Epidermal melanocyte (primary cell): ENCODE data around the gene SMG6.

Experiments
- DNase-seq: peaks from one replicate; pipeline ENCODE4 v3.0.0; 2011; ENCODE audit warnings: low spot score; ENCODE audit not compliant: insufficient read length

SMG6 gene

DNA sequence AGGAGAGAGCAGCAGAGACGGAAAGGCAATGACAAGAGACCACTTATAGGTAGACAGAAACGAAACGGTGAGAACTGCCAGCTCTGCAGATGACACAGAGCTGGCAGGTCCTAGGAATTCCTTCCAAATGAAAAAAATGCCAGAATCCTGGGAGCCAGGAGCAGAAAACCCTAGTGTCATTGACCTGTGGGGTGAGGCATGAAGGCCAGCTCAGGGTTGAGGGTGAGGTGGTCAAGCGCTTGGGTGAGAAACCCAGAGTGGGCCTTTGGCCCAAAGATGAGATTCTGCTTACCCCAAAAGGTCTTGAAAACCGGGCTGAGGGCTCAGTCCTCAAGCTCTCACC, 239.5 kb downstream of the SMG6 start:
- no peak for DNase-seq

GRCh38 chr17:2063261-2064146, 240.1 kb downstream of the SMG6 start:
- DNase-seq, result no peak

DNA sequence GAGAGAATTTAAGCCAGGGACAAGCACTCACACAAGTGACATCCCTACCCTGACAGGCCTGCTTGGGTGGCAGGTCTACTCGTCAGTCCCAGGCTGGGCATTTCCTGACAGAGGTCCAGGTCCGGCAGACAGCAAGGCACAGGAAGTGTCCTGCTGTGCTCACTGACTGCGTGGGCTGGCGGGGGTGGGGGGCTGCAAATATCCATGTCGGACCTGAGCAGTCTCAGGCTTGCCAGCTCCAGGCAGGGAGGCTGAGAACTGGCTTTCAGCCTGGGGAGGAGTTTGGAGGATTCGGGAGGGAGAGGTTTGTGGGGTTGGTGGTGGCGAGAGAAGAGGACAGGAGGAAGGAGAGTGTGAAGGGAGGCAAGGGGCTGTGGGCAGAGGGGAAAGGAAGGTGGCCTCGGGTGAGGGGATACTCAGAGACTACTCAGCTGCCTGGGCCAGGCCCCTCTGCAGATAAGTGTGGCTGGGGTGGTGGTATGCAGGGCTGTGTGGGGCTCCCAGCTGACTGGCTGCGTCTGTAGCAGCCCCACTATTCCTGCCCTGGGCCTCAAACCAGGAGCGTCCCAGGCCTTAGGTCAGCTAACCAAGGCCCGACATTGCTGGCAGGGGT, 240.9 kb downstream of the SMG6 start:
- DNase-seq, result no peak

GRCh38 chr17:2061441-2061958, 242.1 kb downstream of the SMG6 start:
- DNase-seq, result no peak

DNA sequence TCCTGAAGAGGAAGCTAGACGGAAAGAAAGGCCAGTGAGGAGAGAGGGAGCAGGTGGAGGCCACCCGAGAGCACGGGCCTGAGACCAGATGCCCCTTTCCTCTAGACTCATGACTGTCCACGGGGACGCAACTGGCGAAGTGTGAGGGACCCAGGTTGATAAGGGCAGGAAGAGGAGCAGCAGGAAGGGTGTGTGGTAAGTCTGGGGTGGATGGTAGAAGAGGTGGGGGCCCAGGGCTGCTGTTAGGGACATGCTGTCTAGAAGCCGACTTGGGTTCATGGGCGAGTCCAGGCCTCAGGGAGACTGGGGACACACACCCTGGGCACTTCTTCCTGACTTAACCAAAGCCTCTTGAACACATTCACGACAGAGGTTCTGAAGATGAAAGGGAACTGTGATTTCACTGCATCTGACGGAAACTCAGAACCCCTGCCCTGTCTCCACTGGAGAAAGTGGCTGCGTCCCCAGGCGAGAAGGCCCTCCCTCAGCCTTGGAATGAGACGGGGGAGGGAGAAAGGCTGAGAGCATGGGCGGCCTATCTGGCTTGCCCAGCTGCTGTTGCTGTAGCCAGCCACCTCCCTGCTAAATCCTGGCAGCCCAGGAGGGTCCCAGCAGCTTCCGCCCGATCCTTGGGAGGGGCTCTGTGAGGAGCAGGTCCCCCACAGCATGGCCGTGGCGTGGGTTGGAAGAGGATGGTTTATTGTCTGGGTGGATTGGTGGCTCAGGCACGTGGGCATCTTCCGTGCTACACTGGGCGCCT, 242.7 kb downstream of the SMG6 start:
- no peak for DNase-seq

- DNase-seq, result no peak
Measured at GRCh38 chr17:2060385-2060658, 243.3 kb downstream of the SMG6 start.

GRCh38 chr17:2059547-2060384, 243.8 kb downstream of the SMG6 start:
- no peak for DNase-seq

- DNase-seq, result peak; percentile 75
Measured at GRCh38 chr17:2058586-2059546, 244.7 kb downstream of the SMG6 start.

DNA sequence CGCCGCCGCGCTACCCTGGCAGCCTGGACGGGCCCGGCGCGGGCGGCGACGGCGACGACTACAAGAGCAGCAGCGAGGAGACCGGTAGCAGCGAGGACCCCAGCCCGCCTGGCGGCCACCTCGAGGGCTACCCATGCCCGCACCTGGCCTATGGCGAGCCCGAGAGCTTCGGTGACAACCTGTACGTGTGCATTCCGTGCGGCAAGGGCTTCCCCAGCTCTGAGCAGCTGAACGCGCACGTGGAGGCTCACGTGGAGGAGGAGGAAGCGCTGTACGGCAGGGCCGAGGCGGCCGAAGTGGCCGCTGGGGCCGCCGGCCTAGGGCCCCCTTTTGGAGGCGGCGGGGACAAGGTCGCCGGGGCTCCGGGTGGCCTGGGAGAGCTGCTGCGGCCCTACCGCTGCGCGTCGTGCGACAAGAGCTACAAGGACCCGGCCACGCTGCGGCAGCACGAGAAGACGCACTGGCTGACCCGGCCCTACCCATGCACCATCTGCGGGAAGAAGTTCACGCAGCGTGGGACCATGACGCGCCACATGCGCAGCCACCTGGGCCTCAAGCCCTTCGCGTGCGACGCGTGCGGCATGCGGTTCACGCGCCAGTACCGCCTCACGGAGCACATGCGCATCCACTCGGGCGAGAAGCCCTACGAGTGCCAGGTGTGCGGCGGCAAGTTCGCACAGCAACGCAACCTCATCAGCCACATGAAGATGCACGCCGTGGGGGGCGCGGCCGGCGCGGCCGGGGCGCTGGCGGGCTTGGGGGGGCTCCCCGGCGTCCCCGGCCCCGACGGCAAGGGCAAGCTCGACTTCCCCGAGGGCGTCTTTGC, 245.6 kb downstream of the SMG6 start:
- DNase-seq, result no peak

- no peak for DNase-seq
Measured at GRCh38 chr17:2057175-2057759, 246.3 kb downstream of the SMG6 start.

GRCh38 chr17:2056206-2057174, 247.1 kb downstream of the SMG6 start:
- no peak for DNase-seq

GRCh38 chr17:2055292-2056205, 248.0 kb downstream of the SMG6 start:
- DNase-seq, result no peak

DNA sequence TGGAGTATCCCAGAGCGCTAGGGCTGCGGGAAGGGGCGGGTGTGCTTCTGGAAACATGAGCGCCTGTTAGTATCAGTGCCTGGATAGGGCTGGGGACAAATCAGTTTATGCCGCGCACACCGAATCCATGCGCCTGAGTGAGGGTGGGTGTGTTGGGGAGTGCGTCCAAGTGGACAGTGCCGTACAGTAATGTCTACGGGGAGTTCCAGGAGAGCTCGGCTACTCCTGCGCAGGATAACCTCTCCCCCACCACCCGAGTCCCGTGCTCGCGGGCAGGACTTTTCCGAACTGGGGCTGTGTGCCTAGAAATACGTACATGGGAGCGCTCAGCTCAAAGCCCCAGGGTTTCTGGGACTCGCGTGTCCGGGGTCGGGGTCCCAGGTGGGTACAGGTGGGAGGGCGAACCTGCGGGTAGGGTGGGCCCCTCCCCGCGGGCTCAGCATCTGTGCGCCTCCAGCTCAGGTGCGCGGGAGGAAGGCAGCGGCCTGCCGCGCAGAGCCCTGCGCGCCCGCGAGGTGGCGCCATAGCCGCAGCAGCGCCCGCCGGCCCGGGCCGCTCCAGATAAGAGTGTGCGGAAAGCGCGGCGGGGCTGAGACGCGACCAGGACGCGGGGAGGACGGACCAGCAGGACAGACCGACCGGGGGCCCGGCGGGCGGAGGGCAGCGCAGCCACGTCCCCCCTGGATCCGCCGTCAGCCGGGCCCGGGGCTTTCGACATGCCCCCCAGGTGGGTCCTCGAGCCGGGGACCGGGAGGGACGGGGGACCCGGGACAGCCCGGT, 248.9 kb downstream of the SMG6 start, which contains the start of gene HIC1:
Gene HIC1 (plus strand): TSS at position 592 of the 780 bp plus-strand sequence. CDS start 1,588 bp downstream, outside the sequence.
- peak; percentile 95 for DNase-seq

DNA sequence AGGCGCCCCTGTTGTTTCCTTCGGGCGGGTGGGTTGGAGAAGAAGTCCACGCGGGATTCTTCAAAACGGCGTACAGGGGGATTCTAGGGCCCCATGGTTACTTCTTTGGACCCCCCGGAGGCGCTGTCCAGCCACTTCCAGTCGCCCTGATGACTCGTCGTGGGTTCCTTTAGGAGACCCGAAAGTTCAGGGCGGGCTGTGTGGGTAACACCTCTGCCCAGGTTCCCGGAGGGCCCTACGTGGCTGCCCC, 249.4 kb downstream of the SMG6 start:
- DNase-seq, result no peak

DNA sequence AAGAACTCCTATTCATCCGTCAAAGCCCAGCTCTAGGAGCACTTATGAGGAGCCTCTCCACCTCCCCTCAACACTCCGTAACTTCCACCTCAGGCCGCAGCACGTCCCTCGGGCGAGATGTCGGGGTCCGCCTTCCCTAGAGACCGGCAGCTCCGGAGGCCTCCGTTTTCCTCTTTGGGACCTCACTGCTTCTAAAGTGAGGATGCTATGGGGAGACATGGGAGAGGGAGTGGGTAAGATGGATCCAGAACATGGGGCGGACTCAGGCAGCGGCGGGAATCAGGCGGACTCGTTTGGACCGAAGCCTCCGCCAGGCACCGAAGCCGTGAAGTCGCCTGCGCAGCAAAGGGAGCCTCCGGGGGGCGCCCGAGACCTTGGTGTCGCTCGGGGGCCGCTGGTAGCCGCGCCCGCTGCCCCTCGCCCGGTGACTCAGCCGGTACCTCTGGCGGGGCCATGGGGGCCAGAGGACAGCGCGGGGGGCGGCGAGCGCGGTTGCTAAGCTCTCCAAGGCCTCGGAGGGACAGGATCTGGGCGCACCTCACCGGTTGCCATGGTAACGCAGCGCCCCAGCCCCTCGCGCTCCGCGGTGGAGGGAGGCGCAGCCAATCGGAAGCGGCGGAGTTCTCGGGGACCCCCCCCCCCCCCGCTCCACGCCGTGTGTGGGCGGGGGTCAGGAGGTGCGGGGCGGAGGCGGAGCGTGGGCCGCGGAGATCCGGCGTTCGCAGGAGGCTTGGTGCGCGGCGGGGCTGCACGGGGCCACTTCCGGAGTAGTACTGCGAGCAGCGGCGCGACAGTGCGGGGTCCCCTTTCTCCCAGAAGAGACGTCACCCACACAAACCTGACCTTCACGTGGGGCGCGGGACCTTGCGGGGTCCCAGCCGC, 250.0 kb downstream of the SMG6 start:
- DNase-seq, result no peak
